OCI-LY7 (cell line): Measurements from ENCODE around the gene DNAH7. TPM values are rescaled to one million over a fixed set of nuclear protein-coding genes. Genes with fewer than 3 reads are reported as not detected.

Source experiments
- BruUV-seq: library from RNA; stranded (reverse); fragments of 400-500 nt; replicated peaks from 2 replicates; lab custom pipeline; 2021; lab: Mats Ljungman, UMichigan
- CTCF ChIA-PET: fragments of 300-600 bp; sonication (Branson Sonifier 250); formaldehyde crosslinking; loops from one replicate; lab custom pipeline; 2022; ENCODE audit warnings: antibody characterized with exemption; ENCODE audit not compliant: unreplicated experiment; lab: Charles Lee
- POLR2A ChIA-PET: fragments of 300-600 bp; sonication (Branson Sonifier 250); formaldehyde crosslinking; loops from one replicate; lab custom pipeline; 2022; ENCODE audit warnings: antibody characterized with exemption; lab: Charles Lee
- DNase-seq: peaks from one replicate; pipeline ENCODE4 v3.0.0-alpha.2; 2015; ENCODE audit warnings: low spot score
- H2AFZ ChIP-seq: fragments of 200-600 bp; sonication (generic), shearing (Covaris generic); 2 replicates; pipeline ENCODE4 v1.6.1; 2014; ENCODE audit warnings: mild to moderate bottlenecking, antibody characterized with exemption, low read length, moderate library complexity
- H3K27ac ChIP-seq: fragments of 200-600 bp; sonication (generic); 2 replicates; pipeline ENCODE4 v1.5.1; 2014; ENCODE audit warnings: mixed run types, low read depth, mild to moderate bottlenecking, moderate library complexity, low read length, inconsistent platforms; ENCODE audit not compliant: poor library complexity, severe bottlenecking
- H3K36me3 ChIP-seq: fragments of 200-600 bp; sonication (generic); 2 replicates; pipeline ENCODE4 v1.6.1; 2014; ENCODE audit warnings: mild to moderate bottlenecking, antibody characterized with exemption, low read length, moderate library complexity, mixed read lengths; ENCODE audit not compliant: insufficient read depth
- H3K4me1 ChIP-seq: fragments of 200-600 bp; sonication (generic); 2 replicates; pipeline ENCODE4 v1.5.1; 2014; ENCODE audit warnings: mild to moderate bottlenecking, low read length; ENCODE audit not compliant: insufficient read depth, poor library complexity, severe bottlenecking
- H3K4me2 ChIP-seq: fragments of 200-600 bp; sonication (generic); 2 replicates; pipeline ENCODE4 v1.6.1; 2014; ENCODE audit warnings: mild to moderate bottlenecking, low read length
- H3K4me3 ChIP-seq: fragments of 200-600 bp; sonication (generic); 2 replicates; pipeline ENCODE4 v1.5.1; 2014; ENCODE audit warnings: mild to moderate bottlenecking, low read depth, low read length; ENCODE audit not compliant: poor library complexity, severe bottlenecking
- H3K79me2 ChIP-seq: fragments of 200-600 bp; sonication (generic); 2 replicates; pipeline ENCODE4 v1.6.1; 2016; ENCODE audit warnings: low read depth, mild to moderate bottlenecking, low read length, moderate library complexity, mixed read lengths; ENCODE audit not compliant: insufficient read depth
- H3K9me2 ChIP-seq: fragments of 200-600 bp; sonication (generic); 2 replicates; pipeline ENCODE4 v1.6.1; 2016; ENCODE audit warnings: mild to moderate bottlenecking, low read length, mixed read lengths; ENCODE audit not compliant: insufficient read depth
- H3K9me3 ChIP-seq: fragments of 200-600 bp; sonication (generic); 2 replicates; pipeline ENCODE4 v1.6.1; 2014; ENCODE audit warnings: mild to moderate bottlenecking, mixed run types, low read length, mixed read lengths
- H4K20me1 ChIP-seq: fragments of 200-600 bp; sonication (generic); 2 replicates; pipeline ENCODE4 v1.6.1; 2014; ENCODE audit warnings: mild to moderate bottlenecking, antibody characterized with exemption, low read length, moderate library complexity, mixed read lengths; ENCODE audit not compliant: insufficient read depth
- CTCF ChIP-seq: fragments of 200-600 bp; sonication (generic); conservative IDR thresholded peaks from 2 replicates; pipeline ENCODE4 v1.5.1; 2014; ENCODE audit warnings: mild to moderate bottlenecking, antibody characterized with exemption, low read length, moderate library complexity, mixed read lengths
- EZH2phosphoT487 ChIP-seq: fragments of 200-600 bp; sonication (generic); IDR thresholded peaks from 2 replicates; pipeline ENCODE4 v1.6.1; 2018; ENCODE audit warnings: low read depth, borderline replicate concordance, mild to moderate bottlenecking, mixed run types, antibody characterized with exemption, low read length, moderate library complexity, mixed read lengths
- intact Hi-C: fragments of 100-400 bp; cut with micrococcal nuclease; formaldehyde crosslinking; loops from one replicate; pipeline ENCODE4 v1.10.0; 2022; ENCODE audit not compliant: unreplicated experiment
- total RNA-seq, 2 experiments: library from RNA; depleted of rRNA in 1 of 2; stranded (reverse); fragments of >200 nt in 1 of 2; shearing (Covaris generic) in 1 of 2; gene quantifications; 2 replicates each; pipeline ENCODE4 v1.2.3, GENCODE V29; 2014 to 2022

Gene DNAH7
- total RNA-seq, 2 experiments from 2014 or later = not detected

- no TSS peak for BruUV-seq
- Histone ChIP-seq H3K4me2 (no peak overlapping the region), H3K4me3 (no peak overlapping the region), H4K20me1 (no peaks in the 10 kb centered on the region), H3K36me3 (no peaks in the 10 kb centered on the region), H3K4me1 (peaks cover 12% of the 10 kb centered on the region), H3K79me2 (no peaks in the 10 kb centered on the region), H3K9me3 (no peaks in the 10 kb centered on the region), H2AFZ (no peak overlapping the region), H3K9me2 (no peaks in the 10 kb centered on the region), H3K27ac (no peak overlapping the region)
- CTCF ChIA-PET = no interaction called here
- intact Hi-C loops = no loop called here
- TF ChIP-seq EZH2phosphoT487 = no peak
- no peak for TF ChIP-seq CTCF
- POLR2A ChIA-PET = interaction anchor here (0.7 to 1.4 kb wide), 3 partner anchors 20 to 524 kb away, joined by 3 to 4 read pairs (median 3); no protein-coding TSS in a partner anchor
- no peak for DNase-seq
Measured at GRCh38 chr2:196097864-196098660, 29.4 kb upstream of the DNAH7 start.

GRCh38 chr2:196096982-196097745 is 28.5 kb upstream of the DNAH7 start:
- no peak for DNase-seq
- POLR2A ChIA-PET = interaction anchor here (0.6 to 1.4 kb wide), 4 partner anchors 10 to 453 kb away, joined by 3 to 5 read pairs (median 4); no protein-coding TSS in a partner anchor
- CTCF ChIA-PET = interaction anchor here (0.5 kb wide), 1 partner anchor 207 kb away, joined by 3 read pairs; no protein-coding TSS in a partner anchor

More at GRCh38 chr2:196096982-196097745, 28.5 kb upstream of the DNAH7 start:
- Histone ChIP-seq H3K4me1 (peaks cover 12% of the 10 kb centered on the region), H3K4me3 (no peak overlapping the region), H3K4me2 (no peak overlapping the region), H3K9me3 (no peaks in the 10 kb centered on the region), H3K27ac (no peak overlapping the region), H3K79me2 (no peaks in the 10 kb centered on the region), H3K9me2 (no peaks in the 10 kb centered on the region), H4K20me1 (no peaks in the 10 kb centered on the region), H2AFZ (no peak overlapping the region), H3K36me3 (no peaks in the 10 kb centered on the region)
- intact Hi-C loops = no loop called here
- no peak for TF ChIP-seq CTCF
- no peak for TF ChIP-seq EZH2phosphoT487
- BruUV-seq = no TSS peak
